OCI-LY3 (cell line): ENCODE results near the gene ARHGEF16.

ENCODE experiments used
- CTCF ChIP-seq: fragments of 200-600, 300-600 bp; sonication (generic); IDR thresholded peaks from 2 replicates; pipeline ENCODE4 v1.5.1; 2014; ENCODE audit warnings: antibody characterized with exemption, low read length, low read depth
- EZH2phosphoT487 ChIP-seq: fragments of 200-600 bp; shearing (Covaris generic); IDR thresholded peaks from 2 replicates; pipeline ENCODE4 v1.6.1; 2018; ENCODE audit warnings: antibody characterized with exemption, mixed run types, low read depth

- TF ChIP-seq CTCF (no peak), EZH2phosphoT487 (no peak)
These were observed 34.0 kb downstream of the ARHGEF16 start for GRCh38 chr1:3488432-3488831.
